PC-3 (cell line): Measurements from ENCODE around the gene RIMS4. TPM values are rescaled to one million over a fixed set of nuclear protein-coding genes. Genes with fewer than 3 reads are reported as not detected.
A peak's percentile ranks its signal among the peaks of the same experiment; 100 is the strongest.

Experiments used
- ATAC-seq: fragments of 200-7000 bp; cut with Tn5 transposase; 2 replicates; pipeline ENCODE4 v1.9.1; 2020; ENCODE audit warnings: mild to moderate bottlenecking, moderate library complexity
- BruUV-seq: library from RNA; stranded (reverse); fragments of 400-500 nt; replicated peaks from 2 replicates; lab custom pipeline; 2021; lab: Mats Ljungman, UMichigan
- CTCF ChIA-PET: fragments of 300-600 bp; sonication (Branson Sonifier 250); formaldehyde crosslinking; loops from one replicate; lab custom pipeline; 2022; ENCODE audit warnings: antibody characterized with exemption; lab: Charles Lee
- POLR2A ChIA-PET: fragments of 300-600 bp; sonication (Branson Sonifier 250); formaldehyde crosslinking; loops from one replicate; lab custom pipeline; 2022; ENCODE audit warnings: antibody characterized with exemption; ENCODE audit not compliant: unreplicated experiment; lab: Charles Lee
- DNase-seq: peaks from one replicate; pipeline ENCODE4 v3.0.0-alpha.2; 2015
- H2AFZ ChIP-seq: fragments of 300-600 bp; sonication (generic); 2 replicates; pipeline ENCODE4 v1.6.0; 2016; ENCODE audit warnings: antibody characterized with exemption, low read length
- H3F3A ChIP-seq: fragments of 300-600 bp; sonication (generic); one replicate; pipeline ENCODE4 v1.6.0; 2017; ENCODE audit warnings: antibody characterized with exemption, low read length, control low read depth, mild to moderate bottlenecking; ENCODE audit not compliant: unreplicated experiment
- H3K27ac ChIP-seq: fragments of 300-600 bp; sonication (generic); 2 replicates; pipeline ENCODE4 v1.5.1; 2016; ENCODE audit warnings: mild to moderate bottlenecking, low read length
- H3K27me3 ChIP-seq: fragments of 300-600 bp; sonication (generic); 2 replicates; pipeline ENCODE4 v1.6.1; 2016; ENCODE audit warnings: low read length, mixed read lengths
- H3K36me3 ChIP-seq: fragments of 300-600 bp; sonication (generic); 2 replicates; pipeline ENCODE4 v1.6.1; 2016; ENCODE audit warnings: low read depth, mixed run types, low read length, mixed read lengths
- H3K4me1 ChIP-seq: fragments of 300-600 bp; sonication (generic); 2 replicates; pipeline ENCODE4 v1.5.1; 2016; ENCODE audit warnings: low read length; ENCODE audit not compliant: insufficient read depth
- H3K4me2 ChIP-seq: fragments of 300-600 bp; sonication (generic); 2 replicates; pipeline ENCODE4 v1.6.0; 2016; ENCODE audit warnings: low read length
- H3K4me3 ChIP-seq: fragments of 300-600 bp; sonication (generic); 2 replicates; pipeline ENCODE4 v1.5.1; 2016; ENCODE audit warnings: mild to moderate bottlenecking, low read length, mixed read lengths
- H3K79me2 ChIP-seq: fragments of 300-600 bp; sonication (generic); 2 replicates; pipeline ENCODE4 v1.6.1; 2017; ENCODE audit warnings: low read length, mixed read lengths
- H3K9ac ChIP-seq: fragments of 300-600 bp; sonication (generic); 2 replicates; pipeline ENCODE4 v1.6.0; 2016; ENCODE audit warnings: mild to moderate bottlenecking, low read length
- H3K9me2 ChIP-seq: fragments of 300-600 bp; sonication (generic); replicated peaks from 2 replicates; pipeline ENCODE4 v1.6.1; 2016; ENCODE audit warnings: mixed run types, low read length, mixed read lengths
- H3K9me3 ChIP-seq: fragments of 300-600 bp; sonication (generic); 2 replicates; pipeline ENCODE4 v1.6.1; 2016; ENCODE audit warnings: low read length, mixed read lengths
- H4K20me1 ChIP-seq: fragments of 300-600 bp; sonication (generic); 2 replicates; pipeline ENCODE4 v1.6.1; 2016; ENCODE audit warnings: low read length, mixed read lengths
- CTCF ChIP-seq: fragments of 300-600 bp; sonication (generic); conservative IDR thresholded peaks from 2 replicates; pipeline ENCODE4 v1.5.1; 2017; ENCODE audit warnings: antibody characterized with exemption, low read depth, mild to moderate bottlenecking, low read length
- EZH2 ChIP-seq: fragments of 300-600 bp; sonication (generic); IDR thresholded peaks from one replicate; pipeline ENCODE4 v1.6.1; 2017; ENCODE audit warnings: antibody characterized with exemption, mild to moderate bottlenecking, low read length; ENCODE audit not compliant: unreplicated experiment
- EZH2phosphoT487 ChIP-seq: fragments of 300-600 bp; sonication (generic); IDR thresholded peaks from 2 replicates; pipeline ENCODE4 v1.6.1; 2018; ENCODE audit warnings: mild to moderate bottlenecking, antibody characterized with exemption, low read length, borderline replicate concordance
- intact Hi-C: fragments of 100-400 bp; cut with micrococcal nuclease; formaldehyde crosslinking; loops from 2 replicates; pipeline ENCODE4 v1.9.0; 2023
- total RNA-seq: library from RNA; depleted of rRNA; stranded (reverse); fragments of >200 nt; gene quantifications from 2 replicates; pipeline ENCODE4 v1.2.3, GENCODE V29; 2014

Gene RIMS4
- total RNA-seq, 1 experiment from 2014 or later, result 0.04 TPM

GRCh38 chr20:44750081-44750805, 60.1 kb downstream of the RIMS4 start:
- no peaks in the 10 kb centered on the region for H3K36me3 ChIP-seq
- H3K79me2 ChIP-seq, result no peaks in the 10 kb centered on the region
- intact Hi-C loops, result no loop called here
- H4K20me1 ChIP-seq, result 0 out of 2 replicates have a peak, but pooled peaks cover 3% of the 10 kb centered on the region
- peaks cover 3% of the 10 kb centered on the region; the same call in 1 of the 2 replicates for H3K27me3 ChIP-seq
- H2AFZ ChIP-seq, result no peak overlapping the region
- ATAC-seq, result no peak
- no peaks in the 10 kb centered on the region for H3K9me3 ChIP-seq
- H3K9ac ChIP-seq, result no peak overlapping the region
- CTCF ChIA-PET, result no interaction called here
- H3K27ac ChIP-seq, result no peak overlapping the region
- BruUV-seq, result no TSS peak
- peaks cover 26% of the 10 kb centered on the region for H3K4me1 ChIP-seq
- H3K4me2 ChIP-seq, result no peak overlapping the region
- TF ChIP-seq EZH2, result no peak
- TF ChIP-seq CTCF, result peak; percentile 25; the same call in 1 of the 2 replicates
- no peaks in the 10 kb centered on the region for H3F3A ChIP-seq
- POLR2A ChIA-PET, result no interaction called here
- no peak overlapping the region for H3K4me3 ChIP-seq
- H3K9me2 ChIP-seq, result no peaks in the 10 kb centered on the region
- no peak for DNase-seq

- H3K27ac ChIP-seq, result no peak overlapping the region
- H3K27me3 ChIP-seq, result peaks cover 3% of the 10 kb centered on the region; the same call in 1 of the 2 replicates
- no peak overlapping the region for H2AFZ ChIP-seq
- peak overlapping the region; percentile 92; the same call in 1 of the 2 replicates for H3K4me2 ChIP-seq
- 0 out of 2 replicates have a peak, but pooled peaks cover 3% of the 10 kb centered on the region for H4K20me1 ChIP-seq
- H3K9me2 ChIP-seq, result no peaks in the 10 kb centered on the region
- ATAC-seq, result no peak
- no TSS peak for BruUV-seq
- peak; percentile 14 for DNase-seq
- H3F3A ChIP-seq, result no peaks in the 10 kb centered on the region
- H3K4me1 ChIP-seq, result peaks cover 26% of the 10 kb centered on the region
- H3K4me3 ChIP-seq, result no peak overlapping the region
- no peaks in the 10 kb centered on the region for H3K36me3 ChIP-seq
- CTCF ChIA-PET, result interaction anchor here (0.6 to 1.8 kb wide), 4 partner anchors 15 to 162 kb away, joined by 3 to 13 read pairs (median 4); partner anchors contain the start of gene PABPC1L
- no peak overlapping the region for H3K9ac ChIP-seq
- TF ChIP-seq EZH2phosphoT487, result no peak
- no peak for TF ChIP-seq CTCF
- no peak for TF ChIP-seq EZH2
- POLR2A ChIA-PET, result no interaction called here
- intact Hi-C loops, result no loop called here
- no peaks in the 10 kb centered on the region for H3K9me3 ChIP-seq
- no peaks in the 10 kb centered on the region for H3K79me2 ChIP-seq
Measured at GRCh38 chr20:44748005-44748370, 62.4 kb downstream of the RIMS4 start.
